WI38 (cell line): ENCODE results near the gene MDM2.

Experiments used
- H3K4me3 ChIP-seq: 2 replicates; pipeline ENCODE4 v1.5.1; 2011; ENCODE audit warnings: low read depth, mild to moderate bottlenecking, control low read depth, low read length
- TF ChIP-seq, protein P1 (sequence below): IDR thresholded peaks from 2 replicates; pipeline ENCODE4 v1.5.1; 2012; ENCODE audit warnings: low read depth, mild to moderate bottlenecking, control low read depth, low read length

MDM2 gene

DNA sequence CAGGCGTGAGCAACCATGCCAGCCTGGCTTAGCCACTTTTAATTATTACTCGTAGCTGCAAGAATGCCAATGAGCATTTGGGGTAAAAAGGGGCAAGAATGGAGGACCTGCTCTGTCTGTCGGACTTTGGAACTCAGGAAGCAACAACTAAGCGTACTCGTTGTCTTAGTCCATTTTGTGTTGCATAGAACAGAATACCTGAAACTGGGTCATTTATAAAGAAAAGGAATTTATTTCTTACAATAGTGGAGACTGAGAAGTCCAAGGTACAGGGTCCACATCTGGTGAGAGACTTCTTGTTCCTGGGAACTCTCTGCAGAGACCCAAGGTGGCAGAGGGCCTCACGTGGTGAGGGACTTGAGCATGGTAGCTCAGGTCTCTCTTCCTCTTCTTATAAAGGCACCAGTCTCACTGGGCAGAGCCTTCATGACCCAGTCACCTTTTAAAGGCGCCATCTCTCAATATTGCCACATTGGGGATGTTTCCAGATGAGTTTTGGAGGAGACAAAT lies 32.8 kb upstream of the MDM2 start:
- TF ChIP-seq, protein P1, sequence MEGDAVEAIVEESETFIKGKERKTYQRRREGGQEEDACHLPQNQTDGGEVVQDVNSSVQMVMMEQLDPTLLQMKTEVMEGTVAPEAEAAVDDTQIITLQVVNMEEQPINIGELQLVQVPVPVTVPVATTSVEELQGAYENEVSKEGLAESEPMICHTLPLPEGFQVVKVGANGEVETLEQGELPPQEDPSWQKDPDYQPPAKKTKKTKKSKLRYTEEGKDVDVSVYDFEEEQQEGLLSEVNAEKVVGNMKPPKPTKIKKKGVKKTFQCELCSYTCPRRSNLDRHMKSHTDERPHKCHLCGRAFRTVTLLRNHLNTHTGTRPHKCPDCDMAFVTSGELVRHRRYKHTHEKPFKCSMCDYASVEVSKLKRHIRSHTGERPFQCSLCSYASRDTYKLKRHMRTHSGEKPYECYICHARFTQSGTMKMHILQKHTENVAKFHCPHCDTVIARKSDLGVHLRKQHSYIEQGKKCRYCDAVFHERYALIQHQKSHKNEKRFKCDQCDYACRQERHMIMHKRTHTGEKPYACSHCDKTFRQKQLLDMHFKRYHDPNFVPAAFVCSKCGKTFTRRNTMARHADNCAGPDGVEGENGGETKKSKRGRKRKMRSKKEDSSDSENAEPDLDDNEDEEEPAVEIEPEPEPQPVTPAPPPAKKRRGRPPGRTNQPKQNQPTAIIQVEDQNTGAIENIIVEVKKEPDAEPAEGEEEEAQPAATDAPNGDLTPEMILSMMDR = no peak
- H3K4me3 ChIP-seq = no peak overlapping the region

DNA sequence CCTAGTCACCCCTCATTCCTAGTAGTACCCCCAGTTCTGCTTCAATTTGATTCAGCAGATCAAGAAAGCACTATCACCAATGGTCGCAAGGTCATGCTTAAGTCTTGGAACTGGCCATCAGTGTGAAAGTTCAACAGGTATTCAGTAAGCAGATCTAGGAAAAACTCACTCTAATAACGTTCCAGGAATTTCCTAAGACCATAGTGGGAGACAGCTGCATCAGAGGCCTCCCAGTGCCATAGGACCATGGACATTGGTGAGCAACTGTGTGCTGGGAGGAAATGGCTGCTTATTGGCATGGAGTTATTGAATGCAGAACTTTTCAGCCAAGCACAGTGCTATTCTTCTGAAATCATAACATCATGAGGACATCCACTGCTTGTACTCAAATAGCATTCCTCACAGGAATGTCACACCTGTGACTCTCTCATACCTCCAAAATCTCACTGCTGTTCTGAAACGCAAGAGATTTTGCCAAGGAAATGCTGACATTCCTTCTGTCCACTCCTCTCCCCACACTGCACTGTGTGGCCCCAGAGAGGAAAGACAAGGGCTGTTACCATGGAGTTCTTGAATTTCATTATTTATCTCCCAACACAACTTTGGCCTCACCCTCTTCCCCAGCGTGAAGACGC lies 30.9 kb upstream of the MDM2 start:
- H3K4me3 ChIP-seq = no peak overlapping the region
- TF ChIP-seq, protein P1 = no peak

DNA sequence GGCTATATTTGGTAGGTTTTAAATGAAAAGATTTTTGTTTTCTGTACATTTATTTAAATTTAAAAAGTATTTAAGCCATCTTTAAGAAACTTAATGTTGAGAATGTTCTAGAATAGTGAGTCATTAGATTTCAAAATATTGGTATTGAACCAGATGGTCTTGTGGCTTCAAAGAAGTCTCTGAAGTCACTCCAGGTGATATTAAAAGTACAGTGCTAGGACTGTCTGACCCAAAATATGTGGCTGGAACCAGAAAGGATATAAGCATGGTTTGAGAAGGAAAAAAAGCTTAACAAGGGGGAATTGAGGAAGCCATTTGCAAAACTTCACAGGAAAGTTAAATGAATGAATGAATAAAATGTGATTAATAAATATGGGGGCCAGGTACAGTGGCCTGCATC lies 28.7 kb upstream of the MDM2 start:
- TF ChIP-seq, protein P1 = no peak
- no peak overlapping the region for H3K4me3 ChIP-seq

DNA sequence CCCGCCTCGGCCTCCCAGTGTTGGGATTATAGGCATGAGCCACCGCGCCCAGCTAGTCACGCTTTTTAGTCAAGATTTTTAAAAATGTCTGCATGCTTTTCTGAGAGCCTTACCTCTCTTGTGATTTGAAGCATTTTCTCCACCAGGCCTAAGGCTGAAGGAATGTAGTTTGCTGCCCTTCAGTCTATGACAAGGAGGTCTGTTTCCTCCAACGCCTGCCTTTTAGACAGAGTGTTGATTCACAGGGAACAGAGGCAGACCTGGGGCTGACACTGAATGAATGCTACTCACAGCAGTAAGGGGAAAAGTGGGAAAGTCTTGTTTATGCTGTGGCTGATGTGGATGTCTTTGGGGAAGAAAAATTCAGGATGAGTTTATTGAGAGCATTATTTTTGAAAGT lies 27.2 kb upstream of the MDM2 start:
- TF ChIP-seq, protein P1 = no peak
- no peak overlapping the region for H3K4me3 ChIP-seq

DNA sequence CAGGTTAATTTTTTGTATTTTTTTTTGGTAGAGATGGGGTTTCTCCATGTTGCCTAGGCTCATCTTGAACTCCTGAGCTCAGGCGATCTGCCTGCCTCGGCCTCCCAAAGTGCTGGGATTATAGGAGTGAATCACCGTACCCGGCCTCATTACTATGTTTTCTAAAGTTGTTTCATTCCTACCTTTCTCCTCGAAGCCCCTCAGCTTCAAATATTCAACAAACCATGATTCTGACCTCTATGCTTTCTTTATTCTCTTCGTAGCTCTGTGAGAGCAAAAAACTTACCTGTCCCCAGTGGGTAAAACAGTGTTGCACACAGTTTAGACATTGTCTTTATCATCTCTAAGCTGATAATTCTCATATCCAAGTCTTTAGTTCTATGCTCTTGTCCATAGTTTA lies 26.2 kb upstream of the MDM2 start:
- no peak overlapping the region for H3K4me3 ChIP-seq
- TF ChIP-seq, protein P1 = no peak

DNA sequence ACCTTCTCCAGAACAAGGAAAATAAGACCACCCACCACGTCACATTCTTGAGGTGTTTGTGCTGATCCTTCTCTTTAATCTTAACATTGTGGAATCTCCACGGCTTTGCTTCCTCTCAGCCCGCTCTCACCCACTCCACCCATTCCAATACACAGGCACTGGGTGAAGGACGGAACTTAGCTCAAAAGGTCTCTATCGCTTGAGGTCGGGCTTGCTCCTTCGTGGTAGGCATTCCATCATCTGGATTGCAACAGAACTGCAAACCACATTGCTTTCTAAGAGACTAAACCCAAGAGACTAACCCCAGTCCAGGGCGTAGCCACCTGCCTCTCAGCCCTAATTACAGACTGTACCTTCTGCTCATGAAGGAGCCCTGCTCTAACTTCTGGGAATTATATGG lies 24.0 kb upstream of the MDM2 start:
- TF ChIP-seq, protein P1 = no peak
- no peak overlapping the region for H3K4me3 ChIP-seq

DNA sequence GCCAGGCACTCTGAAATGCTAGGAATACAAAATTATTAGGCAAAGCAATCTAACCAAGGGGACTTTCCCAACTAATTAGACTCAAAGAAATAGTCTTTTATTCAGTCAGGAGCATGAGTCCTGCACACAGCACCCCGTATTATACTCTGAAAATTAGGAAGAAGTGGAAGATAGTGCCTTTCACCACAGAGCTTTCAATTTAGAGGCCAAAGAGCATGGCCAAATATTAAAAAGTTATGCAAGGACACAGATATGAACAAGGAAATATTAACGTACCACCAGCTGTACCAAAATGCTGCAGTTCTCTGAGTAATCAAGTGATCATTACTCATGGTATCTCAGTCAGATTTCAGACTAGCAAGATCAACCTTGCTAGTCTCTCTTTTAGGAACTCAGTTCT lies 22.6 kb upstream of the MDM2 start:
- TF ChIP-seq, protein P1 = no peak

More for the DNA sequence above, 22.6 kb upstream of the MDM2 start:
- H3K4me3 ChIP-seq = no peak overlapping the region
